GM06990 (cell line): Measurements from ENCODE around the gene RHNO1.

Experiments used
- DNase-seq: peaks from one replicate; pipeline ENCODE4 v3.0.0-alpha.2; 2011; ENCODE audit not compliant: insufficient read length; ENCODE audit errors: extremely low read depth
- H3K27me3 ChIP-seq: replicated peaks from 2 replicates; pipeline ENCODE4 v1.6.0; 2011; ENCODE audit warnings: low read length; ENCODE audit not compliant: control insufficient read depth, insufficient read depth
- H3K36me3 ChIP-seq: 2 replicates; pipeline ENCODE4 v1.5.1; 2011; ENCODE audit warnings: low read length; ENCODE audit not compliant: control insufficient read depth, insufficient read depth
- H3K4me3 ChIP-seq: replicated peaks from 2 replicates; pipeline ENCODE4 v1.5.1; 2011; ENCODE audit warnings: low read depth, mild to moderate bottlenecking, control low read depth, low read length
- CTCF ChIP-seq: IDR thresholded peaks from 2 replicates; pipeline ENCODE4 v1.5.1; 2011; ENCODE audit warnings: low read length, control low read depth, mild to moderate bottlenecking, inconsistent platforms; ENCODE audit not compliant: insufficient read depth, poor library complexity, severe bottlenecking

RHNO1 gene

GRCh38 chr12:2919249-2919648 lies 42.2 kb downstream of the RHNO1 start:
- TF ChIP-seq CTCF = no peak
- Histone ChIP-seq H3K36me3 (no peaks in the 10 kb centered on the region; the same call in 1 of the 2 replicates), H3K27me3 (no peaks in the 10 kb centered on the region), H3K4me3 (no peak overlapping the region)
- no peak for DNase-seq

GRCh38 chr12:2922329-2922728 lies 45.3 kb downstream of the RHNO1 start:
- no peaks in the 10 kb centered on the region; the same call in 1 of the 2 replicates for H3K36me3 ChIP-seq
- DNase-seq = no peak

GRCh38 chr12:2923057-2923456 lies 46.0 kb downstream of the RHNO1 start:
- no peak for TF ChIP-seq CTCF
- no peaks in the 10 kb centered on the region for H3K27me3 ChIP-seq
- no peak for DNase-seq
- H3K4me3 ChIP-seq = no peak overlapping the region
- no peaks in the 10 kb centered on the region; the same call in 1 of the 2 replicates for H3K36me3 ChIP-seq

More at GRCh38 chr12:2922329-2922728, 45.3 kb downstream of the RHNO1 start:
- TF ChIP-seq CTCF = no peak
- H3K27me3 ChIP-seq = no peaks in the 10 kb centered on the region
- H3K4me3 ChIP-seq = no peak overlapping the region

GRCh38 chr12:2924019-2924418 lies 47.0 kb downstream of the RHNO1 start:
- no peak for TF ChIP-seq CTCF
- Histone ChIP-seq H3K27me3 (no peaks in the 10 kb centered on the region), H3K36me3 (no peaks in the 10 kb centered on the region; the same call in 1 of the 2 replicates), H3K4me3 (no peak overlapping the region)
- DNase-seq = no peak

GRCh38 chr12:2925322-2925995 lies 48.4 kb downstream of the RHNO1 start:
- Histone ChIP-seq H3K36me3 (no peaks in the 10 kb centered on the region; the same call in 1 of the 2 replicates), H3K4me3 (no peak overlapping the region)
- no peak for DNase-seq

More at GRCh38 chr12:2925322-2925995, 48.4 kb downstream of the RHNO1 start:
- no peak for TF ChIP-seq CTCF
- no peaks in the 10 kb centered on the region for H3K27me3 ChIP-seq
